Mesenchymal stem cell (in vitro differentiated cells and primary cell): ENCODE measurements around the gene CENPF.
A peak's percentile ranks its signal among the peaks of the same experiment; 100 is the strongest.

ENCODE experiments used
- DNase-seq: peaks from one replicate; pipeline ENCODE4 v3.0.0-alpha.2; 2013
- H2AFZ ChIP-seq: one replicate; pipeline ENCODE4 v1.6.1; 2013; ENCODE audit warnings: low read depth, mild to moderate bottlenecking, control low read depth, inconsistent platforms, low read length, moderate library complexity
- H2AK5ac ChIP-seq: 2 replicates; pipeline ENCODE4 v1.6.1; 2013; ENCODE audit warnings: low read length, moderate library complexity, mild to moderate bottlenecking, inconsistent platforms; ENCODE audit not compliant: severe bottlenecking
- H2BK120ac ChIP-seq: one replicate; pipeline ENCODE4 v1.6.1; 2013; ENCODE audit warnings: low read depth, mild to moderate bottlenecking, inconsistent platforms, low read length, moderate library complexity
- H2BK12ac ChIP-seq, 2 experiments: one replicate each; pipeline ENCODE4 v1.6.1; 2013; ENCODE audit warnings: inconsistent platforms in 2 of 2, low read length in 2 of 2, mild to moderate bottlenecking in 2 of 2, moderate library complexity in 2 of 2, control low read depth in 1 of 2
- H2BK15ac ChIP-seq: one replicate; pipeline ENCODE4 v1.6.1; 2013; ENCODE audit warnings: mild to moderate bottlenecking, low read depth, inconsistent platforms; ENCODE audit not compliant: poor library complexity, severe bottlenecking
- H2BK5ac ChIP-seq: 2 replicates; pipeline ENCODE4 v1.6.1; 2013; ENCODE audit warnings: low read depth, mild to moderate bottlenecking, low read length, control low read depth, inconsistent platforms; ENCODE audit not compliant: poor library complexity, severe bottlenecking
- H3K14ac ChIP-seq, 2 experiments: one replicate each; pipeline ENCODE4 v1.6.1; 2013; ENCODE audit warnings: inconsistent platforms in 2 of 2, low read length in 2 of 2, control low read depth in 1 of 2, mild to moderate bottlenecking in 1 of 2, moderate library complexity in 1 of 2
- H3K18ac ChIP-seq, 2 experiments: one replicate each; pipeline ENCODE4 v1.6.1; 2013; ENCODE audit warnings: inconsistent platforms in 2 of 2, low read length in 2 of 2, control low read depth in 1 of 2, low read depth in 1 of 2, mild to moderate bottlenecking in 1 of 2
- H3K23ac ChIP-seq, 2 experiments: one replicate each; pipeline ENCODE4 v1.6.1; 2013; ENCODE audit warnings: inconsistent platforms in 2 of 2, low read length in 2 of 2, mild to moderate bottlenecking in 2 of 2, moderate library complexity in 2 of 2, control low read depth in 1 of 2
- H3K27ac ChIP-seq: 2 replicates; pipeline ENCODE4 v1.5.1; 2013; ENCODE audit warnings: mild to moderate bottlenecking, moderate library complexity, low read length, control low read depth, inconsistent platforms; ENCODE audit not compliant: poor library complexity, severe bottlenecking
- H3K27me3 ChIP-seq, 2 experiments: 2 replicates each; pipeline versions ENCODE4 v1.6.1 to v1.7.0; 2013; ENCODE audit warnings: low read length in 2 of 2, mild to moderate bottlenecking in 2 of 2, moderate library complexity in 2 of 2, control low read depth in 1 of 2, inconsistent platforms in 1 of 2; ENCODE audit not compliant: control insufficient read depth in 1 of 2, insufficient read depth in 1 of 2
- H3K36me3 ChIP-seq, 2 experiments: 2 replicates each; pipeline versions ENCODE4 v1.6.1 to v1.7.0; 2013; ENCODE audit warnings: low read length in 2 of 2, control low read depth in 1 of 2, inconsistent platforms in 1 of 2, low read depth in 1 of 2, mild to moderate bottlenecking in 1 of 2; ENCODE audit not compliant: insufficient read depth in 2 of 2, control insufficient read depth in 1 of 2
- H3K4ac ChIP-seq, 2 experiments: one replicate each; pipeline ENCODE4 v1.6.1; 2013; ENCODE audit warnings: inconsistent platforms in 2 of 2, low read length in 2 of 2, mild to moderate bottlenecking in 2 of 2, moderate library complexity in 2 of 2, control low read depth in 1 of 2, low read depth in 1 of 2
- H3K4me1 ChIP-seq: 2 replicates; pipeline ENCODE4 v1.6.1; 2013; ENCODE audit warnings: low read depth, low read length, control low read depth; ENCODE audit not compliant: control insufficient read depth, insufficient read depth
- H3K4me2 ChIP-seq: 2 replicates; pipeline ENCODE4 v1.6.1; 2013; ENCODE audit warnings: low read length, mild to moderate bottlenecking, inconsistent platforms; ENCODE audit not compliant: poor library complexity, severe bottlenecking
- H3K4me3 ChIP-seq, 2 experiments: 2 replicates each; pipeline versions ENCODE4 v1.5.1 to v1.7.0; 2013; ENCODE audit warnings: low read length in 2 of 2, mild to moderate bottlenecking in 2 of 2, control low read depth in 1 of 2, low read depth in 1 of 2; ENCODE audit not compliant: insufficient read depth in 1 of 2
- H3K79me1 ChIP-seq: replicated peaks from 2 replicates; pipeline ENCODE4 v1.6.1; 2013; ENCODE audit warnings: mild to moderate bottlenecking, control low read depth, low read length, inconsistent platforms; ENCODE audit not compliant: poor library complexity, severe bottlenecking
- H3K9ac ChIP-seq: 2 replicates; pipeline ENCODE4 v1.7.0; 2013; ENCODE audit warnings: mild to moderate bottlenecking, low read length, moderate library complexity
- H3K9me3 ChIP-seq: 2 replicates; pipeline ENCODE4 v1.7.0; 2013; ENCODE audit warnings: mild to moderate bottlenecking, low read length; ENCODE audit not compliant: control insufficient read depth
- H4K8ac ChIP-seq: one replicate; pipeline ENCODE4 v1.6.1; 2013; ENCODE audit warnings: inconsistent platforms, mild to moderate bottlenecking, low read length, moderate library complexity
- H4K91ac ChIP-seq: one replicate; pipeline ENCODE4 v1.6.1; 2013; ENCODE audit warnings: mild to moderate bottlenecking, low read length, inconsistent platforms
- WGBS: methylation state at CpG from one replicate; pipeline ENCODE4 v1.1.7; 2013; ENCODE audit warnings: mixed read lengths; 5-methylcytosine and 5-hydroxymethylcytosine counted together

The CENPF gene

DNA sequence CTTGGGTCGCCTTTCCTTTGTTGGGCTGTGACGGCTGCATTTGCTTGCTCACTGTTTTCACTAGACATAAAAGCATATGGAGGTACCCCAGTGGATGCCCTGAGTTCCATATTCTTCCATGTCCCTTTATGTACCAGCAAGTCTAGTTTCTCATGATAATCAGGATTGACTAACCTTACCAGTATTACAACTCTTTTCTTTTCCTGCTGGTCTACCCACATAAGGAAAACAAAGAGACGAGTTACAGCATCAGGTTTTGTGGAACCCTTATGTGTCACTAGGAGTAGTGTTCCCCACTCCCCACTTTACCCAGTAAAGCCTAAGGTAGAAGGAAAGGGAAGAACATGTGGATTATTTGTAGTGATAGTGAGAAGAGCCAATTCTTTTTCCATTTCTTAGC, 16.4 kb upstream of the CENPF start:
- H3K14ac ChIP-seq: no peak overlapping the region
- H3K4me3 ChIP-seq: no peak overlapping the region
- no peak overlapping the region for H2BK12ac ChIP-seq
- H3K4me1 ChIP-seq: peaks cover 4% of the 10 kb centered on the region
- no peak overlapping the region for H3K4ac ChIP-seq
- H3K36me3 ChIP-seq: no peaks in the 10 kb centered on the region
- H4K91ac ChIP-seq: no peak overlapping the region
- no peak overlapping the region for H3K23ac ChIP-seq
- H2AK5ac ChIP-seq: no peak overlapping the region
- H2BK15ac ChIP-seq: no peak overlapping the region
- H3K27me3 ChIP-seq: no peaks in the 10 kb centered on the region
- H3K79me1 ChIP-seq: peaks cover 6% of the 10 kb centered on the region
- no peak overlapping the region for H2AFZ ChIP-seq
- H3K18ac ChIP-seq: no peak overlapping the region
- DNase-seq: no peak
- H2BK120ac ChIP-seq: no peak overlapping the region
- H3K4me2 ChIP-seq: no peak overlapping the region
- H3K9ac ChIP-seq: no peak overlapping the region
- WGBS: 92% methylated on average over 2 of the region's 3 CpGs
- H2BK5ac ChIP-seq: no peak overlapping the region
- no peak overlapping the region for H3K27ac ChIP-seq
- H4K8ac ChIP-seq: no peak overlapping the region
- no peaks in the 10 kb centered on the region for H3K9me3 ChIP-seq

DNA sequence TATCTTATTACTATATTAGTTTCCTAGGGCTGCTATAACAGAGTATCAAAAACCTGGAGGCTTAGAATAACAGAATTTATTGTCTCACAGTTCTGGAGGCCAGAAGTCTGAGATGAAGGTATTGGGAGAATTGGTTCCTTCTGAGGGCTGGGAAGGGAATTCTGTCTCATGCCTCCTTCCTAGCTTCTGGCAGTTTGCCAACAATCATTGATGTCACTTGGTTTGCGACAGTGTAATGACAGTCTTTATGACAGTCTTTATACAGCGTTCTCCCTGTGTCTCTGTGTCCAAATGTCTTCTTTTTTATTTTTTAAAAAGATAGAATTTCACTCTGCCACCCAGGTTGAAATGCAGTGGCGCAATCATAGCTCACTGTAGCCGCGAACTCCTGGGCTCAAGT, 15.8 kb upstream of the CENPF start:
- Histone ChIP-seq H3K79me1 (peaks cover 6% of the 10 kb centered on the region), H3K18ac (no peak overlapping the region), H2BK12ac (no peak overlapping the region), H2AK5ac (no peak overlapping the region), H3K14ac (no peak overlapping the region), H3K9ac (no peak overlapping the region), H3K27me3 (no peaks in the 10 kb centered on the region), H3K27ac (no peak overlapping the region), H3K4ac (no peak overlapping the region), H3K36me3 (no peaks in the 10 kb centered on the region), H3K23ac (no peak overlapping the region), H4K8ac (no peak overlapping the region), H2AFZ (no peak overlapping the region), H2BK15ac (no peak overlapping the region), H3K4me2 (no peak overlapping the region), H3K4me1 (peaks cover 2% of the 10 kb centered on the region), H4K91ac (no peak overlapping the region), H3K9me3 (no peaks in the 10 kb centered on the region), H3K4me3 (no peak overlapping the region), H2BK5ac (no peak overlapping the region), H2BK120ac (no peak overlapping the region)
- 100% methylated on average over 2 of the region's 5 CpGs for WGBS
- no peak for DNase-seq

DNA sequence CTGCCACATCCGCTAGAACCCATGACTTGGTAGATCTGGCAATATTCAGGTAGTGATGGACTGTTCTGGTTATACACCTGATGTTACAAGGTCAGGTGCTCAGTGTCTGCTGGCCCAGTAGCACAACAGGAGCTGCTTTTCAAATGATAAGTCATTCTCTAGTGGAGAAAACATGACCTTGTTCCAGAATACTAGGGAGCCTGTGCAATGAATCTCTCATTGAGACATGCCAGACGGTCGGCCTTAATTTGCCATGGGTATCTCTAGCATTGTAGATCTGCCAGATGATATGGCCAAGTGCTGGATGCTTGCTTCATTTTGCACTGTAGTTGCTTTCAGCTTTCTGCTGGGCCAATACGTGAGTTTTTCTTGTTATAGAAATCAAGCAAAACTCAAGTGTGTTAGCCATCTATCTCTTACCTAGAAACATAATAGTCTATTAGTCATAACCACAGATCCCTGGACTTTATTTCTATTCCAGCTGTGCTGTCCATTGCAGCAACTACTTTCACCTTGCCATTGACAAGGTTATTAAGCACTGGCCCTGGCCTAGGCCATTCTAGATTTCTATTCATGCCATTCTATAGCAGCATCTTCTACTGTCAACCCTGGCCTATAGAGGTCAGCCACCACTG, 13.9 kb upstream of the CENPF start:
- no peak overlapping the region for H3K14ac ChIP-seq
- no peak overlapping the region for H3K27ac ChIP-seq
- H3K4me2 ChIP-seq: no peak overlapping the region
- peaks cover 6% of the 10 kb centered on the region for H3K79me1 ChIP-seq
- no peak overlapping the region for H2BK15ac ChIP-seq
- H4K91ac ChIP-seq: no peak overlapping the region
- no peak overlapping the region for H4K8ac ChIP-seq
- no peak overlapping the region for H3K9ac ChIP-seq
- H2AFZ ChIP-seq: no peak overlapping the region
- no peak overlapping the region for H3K4me3 ChIP-seq
- H3K36me3 ChIP-seq: no peaks in the 10 kb centered on the region
- H3K23ac ChIP-seq: no peak overlapping the region
- H2BK5ac ChIP-seq: no peak overlapping the region
- H3K4ac ChIP-seq: no peak overlapping the region
- H2BK120ac ChIP-seq: no peak overlapping the region
- no peaks in the 10 kb centered on the region for H3K9me3 ChIP-seq
- no peak for DNase-seq
- H2BK12ac ChIP-seq: no peak overlapping the region
- whole genome bisulfite sequencing: 98% methylated on average over 4 of the region's 4 CpGs
- no peaks in the 10 kb centered on the region for H3K27me3 ChIP-seq
- H3K4me1 ChIP-seq: no peaks in the 10 kb centered on the region
- H3K18ac ChIP-seq: no peak overlapping the region
- peak overlapping the region; percentile 32 for H2AK5ac ChIP-seq

DNA sequence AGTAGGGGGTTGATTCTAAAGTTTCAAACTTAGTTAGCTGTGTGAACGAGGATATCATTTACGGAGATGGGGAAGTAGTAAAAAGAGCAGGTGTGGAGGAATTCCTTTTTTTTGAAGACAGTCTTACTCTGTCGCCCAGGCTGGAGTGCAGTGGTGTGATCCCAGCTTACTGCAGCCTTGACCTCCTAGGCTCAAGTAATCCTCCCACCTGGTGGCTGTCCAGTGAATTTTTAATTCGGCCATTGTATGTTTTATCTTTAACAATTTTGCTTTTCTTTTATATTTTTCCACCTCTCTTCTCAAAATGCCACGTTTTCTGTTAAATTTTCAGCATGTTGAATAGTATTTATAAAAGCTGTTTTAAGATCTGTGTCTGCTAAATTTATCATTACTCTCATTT, 12.3 kb upstream of the CENPF start:
- Histone ChIP-seq H2AK5ac (no peak overlapping the region), H3K9ac (no peak overlapping the region), H3K14ac (no peak overlapping the region), H3K36me3 (no peaks in the 10 kb centered on the region), H2BK120ac (no peak overlapping the region), H3K27me3 (no peaks in the 10 kb centered on the region), H3K79me1 (peaks cover 6% of the 10 kb centered on the region), H2BK5ac (no peak overlapping the region), H2BK15ac (no peak overlapping the region), H4K91ac (no peak overlapping the region), H3K27ac (no peak overlapping the region), H3K4me3 (no peak overlapping the region), H3K4ac (no peak overlapping the region), H3K4me2 (no peak overlapping the region), H3K9me3 (no peaks in the 10 kb centered on the region), H2BK12ac (no peak overlapping the region), H3K4me1 (no peaks in the 10 kb centered on the region), H4K8ac (no peak overlapping the region), H2AFZ (no peak overlapping the region), H3K23ac (no peak overlapping the region), H3K18ac (no peak overlapping the region)
- DNase-seq: no peak
- 100% methylated on average over 3 of the region's 5 CpGs for WGBS
